Type B pancreatic cell (in vitro differentiated cells): ENCODE results near the gene P2RX3. TPM values are rescaled to one million over a fixed set of nuclear protein-coding genes. Genes with fewer than 3 reads are reported as not detected.

Experiments used
- DNase-seq: peaks from one replicate; pipeline ENCODE4 v3.0.0; 2021; ENCODE audit warnings: mixed read lengths; ENCODE audit not compliant: unreplicated experiment; ENCODE audit errors: extremely low spot score
- H3K27ac Mint-ChIP-seq: 2 replicates; pipeline ENCODE4 v1.8.0; 2021; ENCODE audit warnings: mild to moderate bottlenecking, mixed read lengths
- H3K27me3 Mint-ChIP-seq: 2 replicates; pipeline ENCODE4 v1.8.0; 2021; ENCODE audit warnings: mixed read lengths
- H3K36me3 Mint-ChIP-seq: 2 replicates; pipeline ENCODE4 v1.8.0; 2021; ENCODE audit warnings: mixed read lengths
- H3K4me1 Mint-ChIP-seq: one replicate; pipeline ENCODE4 v1.8.0; 2021; ENCODE audit warnings: mixed read lengths; ENCODE audit not compliant: unreplicated experiment
- H3K4me3 Mint-ChIP-seq: 2 replicates; pipeline ENCODE4 v1.8.0; 2021; ENCODE audit warnings: mild to moderate bottlenecking, mixed read lengths
- H3K9me3 Mint-ChIP-seq: 2 replicates; pipeline ENCODE4 v1.8.0; 2021; ENCODE audit warnings: mixed read lengths
- total RNA-seq: library from RNA; stranded (reverse); gene quantifications from 2 replicates; pipeline ENCODE4 v1.2.1, GENCODE V29; 2021; ENCODE audit warnings: low replicate concordance
- TF ChIP-seq, protein P1 (sequence below): fragments of 200-600 bp; sonication (generic); conservative IDR thresholded peaks from 2 replicates; pipeline ENCODE4 v1.5.0; 2021; ENCODE audit warnings: antibody characterized with exemption, mild to moderate bottlenecking

The P2RX3 gene
- total RNA-seq, 1 donor from 2014 or later, result 4.0 TPM

DNA sequence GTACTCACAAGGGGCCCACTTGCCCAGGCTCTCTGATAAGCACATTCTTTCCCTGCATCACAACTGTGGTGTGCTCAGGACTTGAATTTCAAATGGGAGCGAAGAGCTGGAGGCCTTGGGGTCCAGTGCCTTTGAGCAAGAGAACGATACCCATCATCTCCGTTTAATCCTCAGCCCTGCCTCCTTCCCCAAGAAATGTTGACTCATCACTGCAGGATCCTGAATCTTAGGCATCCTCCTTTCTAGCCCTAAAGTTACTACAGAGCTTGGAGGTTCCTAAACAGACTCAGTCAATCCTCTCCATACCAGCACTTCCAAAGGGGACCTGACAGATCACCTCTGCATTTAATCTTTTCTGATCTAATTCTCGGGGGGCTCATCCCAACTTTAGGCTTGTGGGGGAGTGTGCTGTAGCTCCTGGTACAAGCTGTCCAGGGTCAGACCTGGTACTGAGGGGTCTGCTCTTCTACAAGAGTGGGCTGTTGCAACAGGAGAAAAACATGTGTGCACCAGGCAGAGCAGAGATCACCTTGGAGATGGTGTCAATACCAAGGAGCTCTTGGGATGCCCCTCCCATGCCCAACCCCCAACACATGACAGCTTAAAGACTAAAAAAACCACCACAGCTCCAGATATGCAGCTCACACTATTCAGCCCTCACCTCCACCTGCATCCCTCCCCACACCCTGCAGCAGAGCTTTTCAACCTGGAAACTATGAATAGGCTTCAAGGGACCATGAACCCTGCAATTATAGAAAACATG lies 56.2 kb downstream of the P2RX3 start:
- no peaks in the 10 kb centered on the region for H3K36me3 Mint-ChIP-seq
- H3K4me3 Mint-ChIP-seq, result no peak overlapping the region
- no peaks in the 10 kb centered on the region for H3K4me1 Mint-ChIP-seq
- no peak overlapping the region for H3K27ac Mint-ChIP-seq
- no peaks in the 10 kb centered on the region for H3K9me3 Mint-ChIP-seq
- DNase-seq, result no peak
- TF ChIP-seq, protein P1, sequence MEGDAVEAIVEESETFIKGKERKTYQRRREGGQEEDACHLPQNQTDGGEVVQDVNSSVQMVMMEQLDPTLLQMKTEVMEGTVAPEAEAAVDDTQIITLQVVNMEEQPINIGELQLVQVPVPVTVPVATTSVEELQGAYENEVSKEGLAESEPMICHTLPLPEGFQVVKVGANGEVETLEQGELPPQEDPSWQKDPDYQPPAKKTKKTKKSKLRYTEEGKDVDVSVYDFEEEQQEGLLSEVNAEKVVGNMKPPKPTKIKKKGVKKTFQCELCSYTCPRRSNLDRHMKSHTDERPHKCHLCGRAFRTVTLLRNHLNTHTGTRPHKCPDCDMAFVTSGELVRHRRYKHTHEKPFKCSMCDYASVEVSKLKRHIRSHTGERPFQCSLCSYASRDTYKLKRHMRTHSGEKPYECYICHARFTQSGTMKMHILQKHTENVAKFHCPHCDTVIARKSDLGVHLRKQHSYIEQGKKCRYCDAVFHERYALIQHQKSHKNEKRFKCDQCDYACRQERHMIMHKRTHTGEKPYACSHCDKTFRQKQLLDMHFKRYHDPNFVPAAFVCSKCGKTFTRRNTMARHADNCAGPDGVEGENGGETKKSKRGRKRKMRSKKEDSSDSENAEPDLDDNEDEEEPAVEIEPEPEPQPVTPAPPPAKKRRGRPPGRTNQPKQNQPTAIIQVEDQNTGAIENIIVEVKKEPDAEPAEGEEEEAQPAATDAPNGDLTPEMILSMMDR, result no peak
- peaks cover 33% of the 10 kb centered on the region for H3K27me3 Mint-ChIP-seq

DNA sequence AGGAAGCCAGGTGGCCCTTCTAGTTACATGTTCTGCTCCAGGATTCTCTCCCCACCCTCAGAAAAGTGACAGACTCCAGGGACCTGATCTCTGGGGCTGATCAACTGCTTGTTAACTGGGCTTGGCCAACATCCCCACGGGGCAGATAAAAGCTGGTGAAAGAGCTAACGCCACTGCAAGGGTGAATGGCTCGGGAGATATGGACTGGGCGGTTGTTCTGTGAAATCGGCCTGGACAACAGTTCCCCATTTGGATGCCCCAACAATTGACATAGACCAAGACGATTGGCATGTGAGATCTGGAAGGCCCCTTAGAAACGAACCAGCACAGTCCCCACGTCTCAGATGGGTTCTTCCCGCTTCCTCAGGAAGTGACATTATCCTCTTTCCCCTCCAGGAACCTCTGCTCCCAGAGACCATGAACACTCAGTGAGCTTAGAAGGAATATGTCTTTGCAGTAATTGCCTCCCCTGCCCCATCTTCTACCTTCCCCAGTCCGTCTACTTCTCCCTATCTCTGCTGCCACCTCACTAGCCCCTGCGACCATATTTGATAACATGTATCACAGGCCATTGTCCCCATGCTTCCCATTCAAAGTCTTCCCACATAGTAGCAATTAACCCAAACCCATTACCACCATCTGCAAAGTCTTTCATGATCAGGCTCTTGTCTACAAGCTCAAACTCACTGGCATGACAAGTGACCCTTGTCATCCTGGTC lies 57.9 kb downstream of the P2RX3 start:
- no peaks in the 10 kb centered on the region for H3K36me3 Mint-ChIP-seq
- TF ChIP-seq, protein P1, result no peak
- peaks cover 19% of the 10 kb centered on the region for H3K27me3 Mint-ChIP-seq
- H3K4me1 Mint-ChIP-seq, result no peaks in the 10 kb centered on the region
- no peak overlapping the region for H3K27ac Mint-ChIP-seq
- DNase-seq, result no peak
- H3K4me3 Mint-ChIP-seq, result no peak overlapping the region
- H3K9me3 Mint-ChIP-seq, result no peaks in the 10 kb centered on the region

DNA sequence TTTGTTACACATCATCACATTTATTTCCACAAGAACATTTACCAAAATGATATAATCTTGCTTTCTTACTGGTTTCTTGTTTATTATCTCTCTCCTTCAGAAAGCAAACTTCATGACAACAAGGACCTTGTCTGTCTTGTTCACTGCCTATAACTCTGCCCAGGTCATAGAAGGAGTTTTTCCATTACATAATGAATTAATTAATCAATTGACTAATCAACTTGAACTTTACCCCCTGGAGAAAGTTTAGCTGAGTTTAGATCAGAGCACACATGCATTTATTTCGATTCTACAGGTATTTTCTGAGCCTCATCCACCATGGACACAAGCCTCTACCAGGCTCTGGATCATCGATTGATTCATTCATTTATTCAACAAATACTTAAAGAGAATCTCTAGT lies 58.6 kb downstream of the P2RX3 start:
- Mint-ChIP-seq H3K9me3 (no peaks in the 10 kb centered on the region), H3K27me3 (peaks cover 21% of the 10 kb centered on the region), H3K27ac (no peak overlapping the region), H3K4me1 (no peaks in the 10 kb centered on the region), H3K4me3 (no peak overlapping the region), H3K36me3 (no peaks in the 10 kb centered on the region)
- DNase-seq, result no peak
- TF ChIP-seq, protein P1, result no peak

DNA sequence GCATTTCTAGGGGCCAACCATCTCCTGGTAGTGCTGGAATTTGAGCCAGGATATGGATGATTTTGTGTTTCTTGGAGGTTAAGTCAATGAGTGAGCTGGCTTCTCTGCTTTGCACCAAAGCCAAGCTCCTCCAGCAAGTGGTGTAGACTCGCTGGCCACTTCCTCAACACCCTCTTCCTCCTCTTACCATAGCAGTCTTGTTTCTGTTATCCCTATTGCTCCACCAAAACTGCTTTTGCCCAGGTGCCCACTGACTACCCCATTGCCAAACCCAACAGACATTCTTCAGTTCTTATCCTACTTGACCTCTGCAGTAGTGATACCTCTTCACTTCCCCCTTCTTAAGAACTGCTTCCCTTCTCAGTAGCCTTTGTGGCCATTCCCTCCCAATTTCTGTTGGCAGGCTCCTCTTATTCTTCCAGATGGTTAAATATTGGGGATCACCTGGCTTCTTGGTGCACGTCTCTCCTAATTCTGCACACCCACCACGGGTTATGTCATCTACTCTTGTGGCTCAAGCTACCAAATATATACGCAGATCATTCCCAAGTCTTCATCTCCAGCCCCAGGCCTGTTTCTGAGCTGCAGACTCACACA lies 59.3 kb downstream of the P2RX3 start:
- Mint-ChIP-seq H3K4me3 (no peak overlapping the region), H3K4me1 (no peaks in the 10 kb centered on the region), H3K27ac (no peak overlapping the region), H3K27me3 (peaks cover 20% of the 10 kb centered on the region), H3K9me3 (no peaks in the 10 kb centered on the region), H3K36me3 (no peaks in the 10 kb centered on the region)
- TF ChIP-seq, protein P1, result no peak
- DNase-seq, result no peak

DNA sequence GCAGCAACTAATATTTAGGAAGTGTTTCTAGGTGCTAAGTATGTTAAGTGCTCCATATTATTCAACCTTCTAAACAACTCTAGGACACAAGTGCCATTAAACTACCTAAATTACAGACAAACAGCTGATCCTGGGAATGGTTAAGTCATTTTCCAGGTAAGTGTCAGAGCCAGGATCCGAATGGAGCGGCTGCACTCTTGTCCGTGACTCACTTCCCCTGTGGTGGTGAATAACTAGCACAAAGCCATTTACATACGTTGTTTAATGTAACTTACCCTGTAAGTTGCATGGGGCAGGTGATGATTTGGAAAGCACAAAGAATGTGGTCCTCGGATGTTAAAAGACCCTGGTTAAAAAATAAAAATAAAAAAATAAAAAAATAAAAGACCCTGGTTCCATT lies 61.1 kb downstream of the P2RX3 start:
- Mint-ChIP-seq H3K27ac (no peak overlapping the region), H3K9me3 (no peaks in the 10 kb centered on the region), H3K4me3 (no peak overlapping the region), H3K4me1 (no peaks in the 10 kb centered on the region), H3K36me3 (no peaks in the 10 kb centered on the region), H3K27me3 (peaks cover 19% of the 10 kb centered on the region)
- no peak for DNase-seq
- TF ChIP-seq, protein P1, result no peak
